ENCODE results near the gene SMCO2. TPM values are rescaled to one million over a fixed set of nuclear protein-coding genes. Genes with fewer than 3 reads are reported as not detected.

Gene SMCO2
- total and polyA plus RNA-seq, 2 of the 8 experiments (the other 6 are each of a cell fraction or from before 2014, with no cell fraction given), result 0.24 to 0.80 TPM

DNA sequence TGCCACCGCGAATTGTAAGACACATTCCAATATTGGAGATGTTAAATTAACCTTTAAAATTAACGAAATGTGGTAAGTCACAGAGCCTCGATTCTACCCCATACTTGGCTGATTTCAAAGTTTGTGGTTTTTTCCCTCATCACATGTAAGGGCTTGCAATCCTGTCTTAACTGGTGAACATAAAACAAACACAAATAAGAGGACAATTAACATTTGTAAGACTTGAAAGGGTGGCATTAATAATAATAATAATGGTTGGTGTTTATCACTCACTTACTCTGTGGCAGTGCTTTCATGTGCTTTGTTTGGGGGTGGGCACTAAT is 104.1 kb downstream of the SMCO2 start:
- DNase-seq (ENCODE audit: low read depth in 1 of 2, low spot score in 2 of 2), result no peak
- Histone ChIP-seq H2BK5ac (ENCODE audit: low read depth, low read length) (no peak overlapping the region), H3K9me3 (ENCODE audit: insufficient read depth in 2 of 2, low read depth in 1 of 2, low read length in 1 of 2) (no peaks in the 10 kb centered on the region), H4K91ac (replicated peaks; ENCODE audit: insufficient read length, low read length) (no peak overlapping the region), H4K5ac (ENCODE audit: insufficient read length, low read depth, low read length) (no peak overlapping the region), H3K14ac (ENCODE audit: insufficient read length) (no peak overlapping the region), H3K79me1 (ENCODE audit: low read depth, low read length) (peaks cover 2% of the 10 kb centered on the region), H3K4ac (replicated peaks; ENCODE audit: insufficient read length, low read depth, low read length) (no peak overlapping the region), H3K4me1 (replicated peaks in 1 of 4; ENCODE audit: control insufficient read depth in 3 of 4, insufficient read depth in 4 of 4, low read length in 3 of 4) (peaks cover 0 to 7% (median 3%) of the 10 kb centered on the region in 4 experiments; a peak in 2 of 7 replicates), H4K20me1 (replicated peaks in 1 of 2; ENCODE audit: control insufficient read depth in 1 of 2, insufficient read depth in 2 of 2, low read length in 2 of 2) (peaks cover 0 to 6% of the 10 kb centered on the region in 2 experiments), H2BK20ac (ENCODE audit: low read length) (no peak overlapping the region), H3K36me3 (ENCODE audit: control insufficient read depth in 2 of 4, insufficient read depth in 4 of 4, low read length in 3 of 4) (no peaks in the 10 kb centered on the region), H3K23me2 (ENCODE audit: low read depth, low read length) (no peaks in the 10 kb centered on the region), H2BK120ac (replicated peaks; ENCODE audit: low read depth, low read length) (no peak overlapping the region), H2AK5ac (ENCODE audit: low read depth, low read length) (no peak overlapping the region), H3K4me2 (ENCODE audit: insufficient read depth in 1 of 2, low read depth in 2 of 2, low read length in 2 of 2) (no peak overlapping the region), H3K18ac (ENCODE audit: extremely low read depth, low read length) (no peak overlapping the region), H3K27ac (ENCODE audit: low read depth, low read length) (no peak overlapping the region), H2BK15ac (ENCODE audit: low read length) (no peak overlapping the region), H3K56ac (replicated peaks; ENCODE audit: insufficient read length, low read depth, low read length) (no peak overlapping the region), H3K9ac (replicated peaks in 1 of 4; ENCODE audit: extremely low read depth in 1 of 4, low read depth in 3 of 4, low read length in 3 of 4) (no peak overlapping the region), H3K79me2 (ENCODE audit: control insufficient read depth in 1 of 2, insufficient read depth in 2 of 2, low read length in 2 of 2) (peaks cover 0 to 4% of the 10 kb centered on the region in 2 experiments; a peak in 1 of 4 replicates), H3K27me3 (replicated peaks in 1 of 4; ENCODE audit: control insufficient read depth in 3 of 4, extremely low read depth in 1 of 4, insufficient read depth in 3 of 4, low read length in 3 of 4) (no peaks in the 10 kb centered on the region), H2AFZ (ENCODE audit: low read length) (no peak overlapping the region), H4K8ac (ENCODE audit: extremely low read depth, insufficient read depth, low read length) (no peak overlapping the region), H3K23ac (ENCODE audit: insufficient read length) (no peak overlapping the region), H3K4me3 (ENCODE audit: extremely low read depth in 1 of 4, insufficient read depth in 2 of 4, low read depth in 3 of 4, low read length in 4 of 4) (no peak overlapping the region), H2BK12ac (ENCODE audit: low read depth, low read length) (no peak overlapping the region)
- FAIRE-seq, result no peak
- ChIA-PET CTCF (ENCODE audit: partially characterized antibody) (interaction anchor here (0.8 to 1.0 kb wide), 2 partner anchors 9 to 19 kb away, joined by 3 to 4 read pairs; no protein-coding TSS in a partner anchor), POLR2A (ENCODE audit: partially characterized antibody) (interaction anchor here (1.2 kb wide), 1 partner anchor 231 kb away, joined by 3 read pairs; no protein-coding TSS in a partner anchor)
- WGBS, 2 experiments (ENCODE audit: extremely low coverage in 1 of 2, insufficient coverage in 1 of 2, insufficient read length in 1 of 2, insufficient replicate concordance in 2 of 2, low coverage in 1 of 2, low lambda C conversion rate in 2 of 2, missing lambda C conversion rate in 1 of 2), result 91% methylated on average over 4 of the region's 4 CpGs; no CpG with 5 or more reads in 1 of the 2 experiments
- TF ChIP-seq PHF8 (conservative IDR thresholded peaks at IDR 0.05; ENCODE audit: low read depth, low read length) (no peak), TAF7 (optimal IDR thresholded peaks at IDR 0.05; ENCODE audit: borderline replicate concordance, low read depth, low read length) (no peak), TBP (IDR thresholded peaks at IDR 0.05; ENCODE audit: low read depth, low read length) (no peak), SIX5 (IDR thresholded peaks at IDR 0.05; ENCODE audit: low read depth, low read length) (no peak), EZH2 (IDR thresholded peaks at IDR 0.05; ENCODE audit: low read depth, low read length, severe bottlenecking) (no peak), CREB1 (IDR thresholded peaks at IDR 0.05) (no peak), CBX8 (IDR thresholded peaks at IDR 0.05; ENCODE audit: borderline replicate concordance, low read depth, low read length) (no peak), CEBPB (IDR thresholded peaks at IDR 0.05; ENCODE audit: low read depth, low read length) (no peak), BACH1 (IDR thresholded peaks at IDR 0.05; ENCODE audit: low read length) (no peak)
- TF ChIP-seq, protein P1, sequence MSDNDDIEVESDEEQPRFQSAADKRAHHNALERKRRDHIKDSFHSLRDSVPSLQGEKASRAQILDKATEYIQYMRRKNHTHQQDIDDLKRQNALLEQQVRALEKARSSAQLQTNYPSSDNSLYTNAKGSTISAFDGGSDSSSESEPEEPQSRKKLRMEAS (IDR thresholded peaks at IDR 0.05), result no peak

All from H1 (cell line).